Esophagus squamous epithelium (tissue), 4 donors: ENCODE results near the gene TMED10.

Source experiments
- POLR2A ChIP-seq, 4 donors: fragments of 450-650 bp; IDR thresholded peaks; one replicate each; pipeline ENCODE4 v1.6.1; 2017; ENCODE audit warnings: antibody characterized with exemption in 4 of 4, mild to moderate bottlenecking in 4 of 4, moderate library complexity in 3 of 4
- TF ChIP-seq, protein P1 (sequence below), 6 experiments: fragments of 450-650 bp in 4 of 6; fragments of 200-600 bp in 2 of 6; sonication (generic) in 2 of 6; IDR thresholded peaks; one replicate each; pipeline ENCODE4 v1.5.1; 2016 to 2019; ENCODE audit warnings: antibody characterized with exemption in 6 of 6, mild to moderate bottlenecking in 4 of 6, moderate library complexity in 4 of 6

DNA sequence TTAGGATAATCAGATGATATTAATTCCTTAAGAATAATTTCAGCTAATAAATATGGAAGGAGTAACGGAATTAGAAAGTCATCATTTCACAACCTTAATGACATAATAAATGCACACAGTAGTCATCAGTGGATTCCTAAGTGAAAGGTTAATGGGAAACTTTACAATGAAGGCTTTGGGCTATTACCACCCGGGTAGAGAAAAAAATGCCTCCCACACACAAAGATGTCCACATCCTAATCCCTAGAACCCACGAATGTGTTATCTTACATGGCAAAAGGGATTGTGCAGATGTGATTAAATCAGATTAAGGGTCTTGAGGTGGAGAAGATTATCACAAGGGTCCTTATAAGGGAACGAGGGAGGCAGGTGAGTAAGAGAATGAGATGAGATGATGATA lies 5.6 kb downstream of the TMED10 start:
- TF ChIP-seq, protein P1, sequence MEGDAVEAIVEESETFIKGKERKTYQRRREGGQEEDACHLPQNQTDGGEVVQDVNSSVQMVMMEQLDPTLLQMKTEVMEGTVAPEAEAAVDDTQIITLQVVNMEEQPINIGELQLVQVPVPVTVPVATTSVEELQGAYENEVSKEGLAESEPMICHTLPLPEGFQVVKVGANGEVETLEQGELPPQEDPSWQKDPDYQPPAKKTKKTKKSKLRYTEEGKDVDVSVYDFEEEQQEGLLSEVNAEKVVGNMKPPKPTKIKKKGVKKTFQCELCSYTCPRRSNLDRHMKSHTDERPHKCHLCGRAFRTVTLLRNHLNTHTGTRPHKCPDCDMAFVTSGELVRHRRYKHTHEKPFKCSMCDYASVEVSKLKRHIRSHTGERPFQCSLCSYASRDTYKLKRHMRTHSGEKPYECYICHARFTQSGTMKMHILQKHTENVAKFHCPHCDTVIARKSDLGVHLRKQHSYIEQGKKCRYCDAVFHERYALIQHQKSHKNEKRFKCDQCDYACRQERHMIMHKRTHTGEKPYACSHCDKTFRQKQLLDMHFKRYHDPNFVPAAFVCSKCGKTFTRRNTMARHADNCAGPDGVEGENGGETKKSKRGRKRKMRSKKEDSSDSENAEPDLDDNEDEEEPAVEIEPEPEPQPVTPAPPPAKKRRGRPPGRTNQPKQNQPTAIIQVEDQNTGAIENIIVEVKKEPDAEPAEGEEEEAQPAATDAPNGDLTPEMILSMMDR (IDR thresholded peaks at IDR 0.05) = no peak
- TF ChIP-seq POLR2A (IDR thresholded peaks at IDR 0.05) = no peak
